Cardiac muscle cell (in vitro differentiated cells and primary cell): ENCODE data around the gene SPATA13. TPM values are rescaled to one million over a fixed set of nuclear protein-coding genes. Genes with fewer than 3 reads are reported as not detected.

Source experiments
- DNase-seq, 2 donors: peaks; one replicate each; pipeline versions ENCODE4 v3.0.0 to v3.0.0-alpha.2; 2010 to 2017; ENCODE audit warnings: low read depth in 1 of 2, low spot score in 1 of 2
- H3K27ac ChIP-seq: fragments of 200-600 bp; sonication (generic); 2 replicates; pipeline ENCODE4 v1.5.1; 2016
- H3K27me3 ChIP-seq: fragments of 200-600 bp; sonication (generic); 2 replicates; pipeline ENCODE4 v1.6.0; 2016; ENCODE audit warnings: control low read depth
- H3K36me3 ChIP-seq: fragments of 200-600 bp; sonication (generic); 2 replicates; pipeline ENCODE4 v1.5.1; 2016; ENCODE audit warnings: control low read depth
- H3K4me1 ChIP-seq: fragments of 200-600 bp; sonication (generic); 2 replicates; pipeline ENCODE4 v1.8.1; 2017; ENCODE audit warnings: low read depth, mild to moderate bottlenecking, mixed run types
- H3K4me3 ChIP-seq: fragments of 200-600 bp; sonication (generic); 2 replicates; pipeline ENCODE4 v1.5.1; 2016; ENCODE audit warnings: mild to moderate bottlenecking
- H3K9me3 ChIP-seq: fragments of 200-600 bp; sonication (generic); 2 replicates; pipeline ENCODE4 v1.5.1; 2017; ENCODE audit warnings: low read depth, mild to moderate bottlenecking, control low read depth
- polyA plus RNA-seq: library from polyadenylated mRNA; unstranded; fragments of >200 nt; fragmentation: Nextera tagmentation; extraction: Ambion mirVana; gene quantifications from 2 replicates; pipeline ENCODE4 v1.2.1, GENCODE V29; 2016
- total RNA-seq: library from RNA; depleted of rRNA; stranded (reverse); fragments of >200 nt; gene quantifications from 2 replicates; pipeline ENCODE4 v1.2.3, GENCODE V29; 2016
- TF ChIP-seq, protein P1 (sequence below): IDR thresholded peaks from 2 replicates; pipeline ENCODE4 v1.5.1; 2012; ENCODE audit warnings: low read depth, mild to moderate bottlenecking, low read length

SPATA13 gene
- total and polyA plus RNA-seq, 2 experiments from 2014 or later, result 3.9 to 23.3 TPM

DNA sequence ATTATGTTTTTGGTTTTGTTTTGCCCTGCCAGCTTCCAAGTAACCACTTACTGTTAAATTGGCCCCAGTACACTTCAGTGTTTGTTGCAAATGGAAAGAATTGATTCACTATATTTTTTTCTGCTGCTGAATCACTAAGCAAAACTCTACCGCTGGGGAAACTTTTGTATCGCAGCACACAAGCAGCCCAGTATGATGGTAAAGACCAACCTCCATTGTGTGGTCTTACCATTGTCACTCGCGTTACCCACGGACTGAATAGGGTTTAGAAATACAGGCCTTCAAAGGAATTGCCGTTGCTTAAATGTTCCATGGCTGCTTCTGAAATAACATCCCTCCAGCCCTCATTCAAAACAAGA, 7.9 kb downstream of the SPATA13 start:
- no peaks in the 10 kb centered on the region for H3K4me1 ChIP-seq
- TF ChIP-seq, protein P1, sequence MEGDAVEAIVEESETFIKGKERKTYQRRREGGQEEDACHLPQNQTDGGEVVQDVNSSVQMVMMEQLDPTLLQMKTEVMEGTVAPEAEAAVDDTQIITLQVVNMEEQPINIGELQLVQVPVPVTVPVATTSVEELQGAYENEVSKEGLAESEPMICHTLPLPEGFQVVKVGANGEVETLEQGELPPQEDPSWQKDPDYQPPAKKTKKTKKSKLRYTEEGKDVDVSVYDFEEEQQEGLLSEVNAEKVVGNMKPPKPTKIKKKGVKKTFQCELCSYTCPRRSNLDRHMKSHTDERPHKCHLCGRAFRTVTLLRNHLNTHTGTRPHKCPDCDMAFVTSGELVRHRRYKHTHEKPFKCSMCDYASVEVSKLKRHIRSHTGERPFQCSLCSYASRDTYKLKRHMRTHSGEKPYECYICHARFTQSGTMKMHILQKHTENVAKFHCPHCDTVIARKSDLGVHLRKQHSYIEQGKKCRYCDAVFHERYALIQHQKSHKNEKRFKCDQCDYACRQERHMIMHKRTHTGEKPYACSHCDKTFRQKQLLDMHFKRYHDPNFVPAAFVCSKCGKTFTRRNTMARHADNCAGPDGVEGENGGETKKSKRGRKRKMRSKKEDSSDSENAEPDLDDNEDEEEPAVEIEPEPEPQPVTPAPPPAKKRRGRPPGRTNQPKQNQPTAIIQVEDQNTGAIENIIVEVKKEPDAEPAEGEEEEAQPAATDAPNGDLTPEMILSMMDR, result no peak
- DNase-seq, result no peak
- no peaks in the 10 kb centered on the region for H3K27me3 ChIP-seq
- no peak overlapping the region for H3K4me3 ChIP-seq
- H3K36me3 ChIP-seq, result no peaks in the 10 kb centered on the region
- H3K9me3 ChIP-seq, result no peaks in the 10 kb centered on the region
- no peak overlapping the region for H3K27ac ChIP-seq

DNA sequence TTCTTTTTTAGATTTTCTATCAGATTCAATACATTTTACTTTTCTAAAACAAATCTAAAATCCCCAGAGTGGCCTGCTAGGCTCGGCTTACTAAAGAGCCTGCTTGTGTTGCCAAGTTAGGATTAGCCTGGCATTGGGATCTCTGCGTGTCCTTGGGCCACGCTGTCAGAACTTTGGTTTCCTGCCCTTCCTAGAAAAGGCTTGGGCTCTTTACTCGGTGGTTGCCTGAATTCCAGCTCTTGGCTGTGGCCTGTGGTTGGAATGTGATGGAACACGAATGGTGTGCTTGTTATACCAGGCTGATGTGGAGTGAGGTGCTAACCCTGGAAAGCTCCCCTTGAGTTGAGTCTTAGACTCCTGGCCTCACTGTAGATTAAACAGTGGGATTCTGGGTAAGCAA, 8.5 kb downstream of the SPATA13 start:
- no peak overlapping the region for H3K27ac ChIP-seq
- DNase-seq, result no peak

DNA sequence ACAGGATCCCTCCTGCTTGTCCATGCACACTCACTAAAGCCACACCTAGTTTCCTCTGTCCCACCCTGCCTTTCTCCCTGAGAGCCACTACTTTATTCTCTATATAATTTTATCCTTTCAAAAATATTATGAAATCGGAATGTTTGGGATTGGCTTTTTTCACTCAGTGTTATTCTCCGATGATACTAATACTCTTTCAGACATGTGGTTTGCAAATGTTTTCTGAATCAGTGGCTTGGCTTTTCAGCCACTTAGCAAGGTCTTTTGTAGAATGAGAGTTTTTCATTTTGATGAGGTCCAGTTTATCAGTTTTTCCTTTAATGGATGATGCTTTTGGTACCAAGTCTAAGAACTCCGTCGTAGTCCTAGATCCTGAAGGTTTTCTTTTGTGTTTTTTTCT, 11.6 kb downstream of the SPATA13 start:
- DNase-seq, result no peak
- no peak overlapping the region for H3K4me3 ChIP-seq
- no peaks in the 10 kb centered on the region for H3K27me3 ChIP-seq
- TF ChIP-seq, protein P1, result no peak
- no peaks in the 10 kb centered on the region for H3K4me1 ChIP-seq
- H3K9me3 ChIP-seq, result no peaks in the 10 kb centered on the region
- no peaks in the 10 kb centered on the region for H3K36me3 ChIP-seq
- no peak overlapping the region for H3K27ac ChIP-seq

More for the DNA sequence above, 8.5 kb downstream of the SPATA13 start:
- Histone ChIP-seq H3K36me3 (no peaks in the 10 kb centered on the region), H3K4me1 (no peaks in the 10 kb centered on the region), H3K27me3 (no peaks in the 10 kb centered on the region), H3K4me3 (no peak overlapping the region), H3K9me3 (no peaks in the 10 kb centered on the region)
- TF ChIP-seq, protein P1, result no peak

DNA sequence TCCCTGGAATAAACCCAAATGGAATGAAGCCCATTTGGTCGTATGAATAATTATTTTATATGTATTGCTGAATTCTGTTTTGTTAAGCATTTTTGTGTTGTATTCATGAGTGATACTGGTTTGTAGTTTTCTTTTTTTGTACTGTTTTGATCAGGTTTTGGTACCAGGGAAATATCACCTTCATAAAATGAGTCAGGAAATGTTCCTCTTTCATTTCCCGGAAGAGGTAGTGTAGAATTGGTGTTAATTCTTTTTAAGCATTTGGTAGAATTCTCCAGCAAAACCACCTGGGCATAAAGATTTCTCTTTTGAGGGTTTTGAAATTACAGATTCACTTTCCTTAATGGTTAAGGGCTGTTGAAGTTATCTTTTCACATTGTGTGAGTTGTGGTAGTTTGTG, 13.3 kb downstream of the SPATA13 start:
- H3K9me3 ChIP-seq, result no peaks in the 10 kb centered on the region
- no peak overlapping the region for H3K4me3 ChIP-seq
- TF ChIP-seq, protein P1, result no peak
- H3K27ac ChIP-seq, result no peak overlapping the region
- no peaks in the 10 kb centered on the region for H3K27me3 ChIP-seq
- no peaks in the 10 kb centered on the region for H3K4me1 ChIP-seq
- no peaks in the 10 kb centered on the region for H3K36me3 ChIP-seq
- no peak for DNase-seq

DNA sequence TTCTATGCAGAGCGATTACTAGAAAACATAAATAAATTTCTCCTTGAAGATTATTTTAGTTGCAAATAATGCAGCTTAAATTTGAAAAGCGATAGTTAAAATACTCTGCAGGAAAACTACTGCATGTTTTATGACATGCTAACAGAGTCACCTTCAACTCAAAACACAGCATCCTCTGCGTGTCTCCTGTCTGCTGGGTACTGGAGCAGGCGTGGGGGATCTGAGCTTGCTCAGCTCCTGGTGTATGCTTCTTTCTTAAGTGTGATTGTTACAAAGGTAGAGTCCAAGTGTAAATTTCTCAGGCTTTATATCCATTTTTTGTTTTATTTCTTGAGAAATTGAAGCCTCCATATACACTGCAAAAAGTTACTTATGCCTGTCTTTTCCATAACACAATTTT, 15.3 kb downstream of the SPATA13 start:
- no peak for DNase-seq
- TF ChIP-seq, protein P1, result no peak
- no peaks in the 10 kb centered on the region for H3K9me3 ChIP-seq

More for the DNA sequence above, 15.3 kb downstream of the SPATA13 start:
- Histone ChIP-seq H3K4me3 (no peak overlapping the region), H3K27ac (no peak overlapping the region), H3K27me3 (no peaks in the 10 kb centered on the region), H3K36me3 (no peaks in the 10 kb centered on the region), H3K4me1 (no peaks in the 10 kb centered on the region)
